Measurements from ENCODE around the gene BCAR3.

BCAR3 gene

GRCh38 chr1:93707956-93708355, 26.3 kb upstream of the BCAR3 start:
- in situ Hi-C loops (cut with MboI; ENCODE audit: low sequenced_read_pairs, unreplicated experiment), result no loop called here
- DNase-seq (ENCODE audit: low spot score), result peak; percentile 66
- no peak for TF ChIP-seq CTCF (IDR thresholded peaks at IDR 0.05; ENCODE audit: borderline replicate concordance, control extremely low read depth, extremely low read depth, insufficient read depth, missing control alignments)

DNA sequence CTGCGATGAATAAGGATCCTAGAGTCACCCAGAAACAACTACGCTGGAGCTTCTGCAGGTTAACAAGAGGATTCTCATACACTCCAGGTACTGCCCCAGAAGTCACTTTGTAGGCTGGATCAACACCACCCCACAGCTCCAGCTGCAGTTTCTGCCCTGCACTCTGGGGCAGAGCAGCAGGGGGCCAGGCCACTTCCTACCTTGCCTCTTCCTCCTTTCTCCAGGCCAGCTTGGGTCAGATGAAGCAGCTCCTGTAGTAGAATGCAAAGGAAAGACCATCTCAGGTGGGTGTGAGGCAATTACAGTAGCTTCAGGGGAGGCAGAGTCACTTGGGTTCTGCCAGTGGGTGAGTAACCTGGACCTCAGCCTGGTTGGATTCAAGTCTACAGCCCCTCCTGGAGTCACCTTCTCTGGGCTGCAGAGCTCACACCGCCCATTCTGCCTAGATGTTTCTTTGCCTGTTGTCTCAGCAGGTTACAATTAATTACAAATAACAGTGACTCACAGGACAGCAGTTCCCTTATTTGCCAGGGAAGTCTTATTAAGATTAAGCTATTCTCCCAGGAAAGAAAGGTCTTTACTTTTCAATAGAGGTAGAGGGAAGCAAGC, 24.4 kb upstream of the BCAR3 start:
- no peak for TF ChIP-seq CTCF (IDR thresholded peaks at IDR 0.05; ENCODE audit: borderline replicate concordance, control extremely low read depth, extremely low read depth, insufficient read depth, missing control alignments)
- in situ Hi-C loops (cut with MboI; ENCODE audit: low sequenced_read_pairs, unreplicated experiment), result no loop called here
- DNase-seq (ENCODE audit: low spot score), result no peak

- DNase-seq (ENCODE audit: low spot score), result peak; percentile 67
- in situ Hi-C loops (cut with MboI; ENCODE audit: low sequenced_read_pairs, unreplicated experiment), result no loop called here
- no peak for TF ChIP-seq CTCF (IDR thresholded peaks at IDR 0.05; ENCODE audit: borderline replicate concordance, control extremely low read depth, extremely low read depth, insufficient read depth, missing control alignments)
These were observed 22.4 kb upstream of the BCAR3 start for GRCh38 chr1:93704052-93704451.

DNA sequence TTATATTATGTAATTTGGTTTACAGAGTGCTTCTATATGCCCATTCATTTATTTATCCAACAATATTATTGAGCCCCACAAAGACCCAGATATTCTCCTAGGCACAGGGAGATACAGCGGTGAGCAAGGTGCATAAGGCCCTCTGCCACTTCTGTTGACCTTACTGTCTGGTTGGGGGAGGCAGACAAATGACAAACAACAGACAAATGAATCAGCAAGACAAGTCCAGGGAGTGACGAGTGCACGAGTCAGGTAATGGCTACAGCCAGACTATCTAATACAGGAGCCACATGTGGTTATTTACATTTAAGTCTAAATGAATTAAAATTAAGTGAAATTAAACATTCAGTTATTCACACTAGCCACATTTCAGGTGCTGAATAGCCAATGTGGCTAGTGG, 22.0 kb upstream of the BCAR3 start:
- DNase-seq (ENCODE audit: low spot score), result no peak
- in situ Hi-C loops (cut with MboI; ENCODE audit: low sequenced_read_pairs, unreplicated experiment), result no loop called here
- TF ChIP-seq CTCF (IDR thresholded peaks at IDR 0.05; ENCODE audit: borderline replicate concordance, control extremely low read depth, extremely low read depth, insufficient read depth, missing control alignments), result no peak

GRCh38 chr1:93702828-93703183, 21.2 kb upstream of the BCAR3 start:
- no peak for TF ChIP-seq CTCF (IDR thresholded peaks at IDR 0.05; ENCODE audit: borderline replicate concordance, control extremely low read depth, extremely low read depth, insufficient read depth, missing control alignments)
- in situ Hi-C loops (cut with MboI; ENCODE audit: low sequenced_read_pairs, unreplicated experiment), result no loop called here
- DNase-seq (ENCODE audit: low spot score), result no peak

GRCh38 chr1:93702111-93702827, 20.6 kb upstream of the BCAR3 start:
- TF ChIP-seq CTCF (IDR thresholded peaks at IDR 0.05; ENCODE audit: borderline replicate concordance, control extremely low read depth, extremely low read depth, insufficient read depth, missing control alignments), result no peak

More at GRCh38 chr1:93702111-93702827, 20.6 kb upstream of the BCAR3 start:
- peak; percentile 63 for DNase-seq (ENCODE audit: low spot score)
- in situ Hi-C loops (cut with MboI; ENCODE audit: low sequenced_read_pairs, unreplicated experiment), result no loop called here

Measured in GM13976 (cell line).